DMS53 treated with DMSO at 0.1 percent for 48 hours (cell line): Measurements from ENCODE around the gene RIOK2.

Experiments
- DNase-seq: peaks from one replicate; lab custom pipeline; 2025; ENCODE audit not compliant: unreplicated experiment; lab: John Stamatoyannopoulos, UW

RIOK2 gene

GRCh38 chr5:97127727-97128126 lies 55.3 kb downstream of the RIOK2 start:
- no peak for DNase-seq

DNA sequence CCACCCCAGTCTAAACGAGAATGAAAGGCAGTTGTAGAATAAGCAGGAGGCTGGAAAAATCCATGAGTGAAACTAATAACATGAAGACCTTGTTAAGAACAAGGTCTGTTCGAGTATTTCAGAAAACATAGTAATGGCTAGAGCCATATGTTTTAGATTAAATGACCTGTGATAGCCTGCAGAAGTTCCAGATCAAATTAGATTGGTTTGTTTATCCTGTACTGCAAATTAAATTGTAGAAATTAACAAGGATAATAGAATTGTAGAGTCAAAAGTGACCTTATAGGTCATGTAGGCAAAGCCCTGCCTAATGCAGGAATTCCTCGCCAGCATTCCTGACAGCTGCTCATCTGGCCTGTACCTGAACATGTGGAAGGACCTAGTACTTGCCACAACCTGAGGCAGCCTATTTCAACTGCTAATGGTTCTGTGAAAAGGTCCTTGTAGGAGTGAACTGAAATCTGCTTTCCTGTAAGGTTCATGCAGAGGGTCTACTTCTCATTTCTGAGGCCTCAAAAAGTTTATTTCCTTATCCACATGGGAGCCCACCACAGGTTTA lies 57.8 kb downstream of the RIOK2 start:
- DNase-seq: no peak

- no peak for DNase-seq
Measured at GRCh38 chr5:97124335-97124734, 58.7 kb downstream of the RIOK2 start.

DNA sequence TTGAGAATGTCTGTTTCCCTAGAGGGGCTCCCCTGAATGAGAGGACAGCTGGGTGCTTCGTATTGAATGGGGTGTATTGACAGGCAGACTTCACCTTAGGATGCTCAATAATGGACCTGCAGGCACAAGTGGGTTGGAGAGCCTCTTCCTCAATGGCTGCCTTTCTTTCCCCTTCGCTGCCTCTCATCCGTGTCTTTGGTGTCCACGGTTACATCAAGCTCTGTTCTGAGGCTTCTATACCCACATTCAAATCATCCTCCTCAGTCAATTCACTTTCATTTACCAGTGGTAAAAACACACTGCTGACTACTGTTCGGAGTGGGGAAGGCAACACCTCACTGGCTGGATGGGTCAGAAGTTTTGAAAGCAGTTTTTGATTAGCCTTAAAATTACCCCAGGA lies 61.2 kb downstream of the RIOK2 start:
- no peak for DNase-seq

- DNase-seq: no peak
Measured at GRCh38 chr5:97120195-97120594, 62.9 kb downstream of the RIOK2 start.

- no peak for DNase-seq
Measured at GRCh38 chr5:97119007-97119390, 64.0 kb downstream of the RIOK2 start.

DNA sequence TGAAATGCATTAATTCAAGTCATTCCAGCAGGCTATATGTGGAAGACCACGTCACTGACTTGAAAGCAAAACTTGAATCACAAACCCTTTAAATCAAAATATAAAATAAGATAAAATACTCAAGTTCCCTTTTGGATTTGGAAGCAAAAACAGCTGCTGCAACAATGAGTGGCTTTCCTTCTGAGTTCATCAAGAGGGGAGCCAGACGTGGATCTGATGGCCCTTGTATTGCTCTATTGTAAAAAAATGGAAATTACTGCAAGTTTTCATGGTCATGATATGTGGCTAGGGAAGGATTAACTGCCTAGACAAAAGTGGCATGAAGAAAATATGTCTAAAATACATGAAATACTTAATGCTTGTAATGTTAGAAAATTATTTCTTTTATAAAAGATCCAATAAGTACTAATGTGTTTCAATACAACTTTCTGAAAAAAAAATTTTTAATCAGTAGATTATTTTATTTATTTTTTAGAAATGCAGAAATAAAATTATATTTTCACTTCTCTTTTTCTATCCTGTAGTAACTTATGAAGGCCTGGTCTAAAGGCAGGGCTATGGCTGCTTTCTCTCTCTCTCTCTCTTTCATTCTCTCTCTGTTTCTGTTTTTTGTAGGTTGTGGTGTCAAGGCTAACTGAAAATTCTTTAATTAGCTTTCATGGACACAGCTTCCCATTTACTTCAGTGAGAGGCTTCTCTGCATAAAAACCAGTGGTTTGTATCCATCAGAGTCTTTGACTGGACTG lies 64.6 kb downstream of the RIOK2 start:
- DNase-seq: no peak

DNA sequence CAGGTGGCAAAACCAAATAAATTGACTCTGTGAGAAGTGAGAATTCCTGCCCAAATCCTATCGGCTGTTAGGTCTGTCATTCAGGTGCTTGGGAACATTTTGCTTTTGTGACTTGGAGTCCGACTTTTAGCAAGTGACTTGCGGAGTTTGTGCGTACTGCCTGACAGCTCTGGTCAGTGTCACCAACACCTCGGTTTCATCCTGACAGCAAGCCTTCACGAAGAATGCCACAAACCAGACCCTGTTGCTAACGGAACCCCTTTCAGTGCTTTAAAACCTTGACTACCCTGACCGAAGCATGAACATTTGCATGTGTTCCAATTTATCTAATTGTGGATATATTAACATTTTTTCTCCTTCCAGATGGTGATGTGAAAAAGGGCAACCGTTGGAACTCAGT lies 67.1 kb downstream of the RIOK2 start:
- DNase-seq: no peak

GRCh38 chr5:97112230-97112629 lies 70.8 kb downstream of the RIOK2 start:
- DNase-seq: no peak

GRCh38 chr5:97111616-97112015 lies 71.4 kb downstream of the RIOK2 start:
- no peak for DNase-seq

- no peak for DNase-seq
Measured at GRCh38 chr5:97111004-97111403, 72.0 kb downstream of the RIOK2 start.
